Glutamatergic neuron (in vitro differentiated cells): ENCODE data around the gene METRN. TPM values are rescaled to one million over a fixed set of nuclear protein-coding genes. Genes with fewer than 3 reads are reported as not detected.

ENCODE experiments used
- DNase-seq: peaks from one replicate; pipeline ENCODE4 v3.0.0; 2022
- H3K27ac Mint-ChIP-seq: one replicate; pipeline ENCODE4 v1.8.0; 2020; ENCODE audit warnings: mild to moderate bottlenecking, mixed read lengths, inconsistent platforms; ENCODE audit not compliant: unreplicated experiment
- H3K27me3 Mint-ChIP-seq: one replicate; pipeline ENCODE4 v1.8.0; 2020; ENCODE audit warnings: mild to moderate bottlenecking, moderate library complexity, mixed read lengths, inconsistent platforms; ENCODE audit not compliant: unreplicated experiment
- H3K36me3 Mint-ChIP-seq: one replicate; pipeline ENCODE4 v1.8.0; 2020; ENCODE audit warnings: mild to moderate bottlenecking, mixed read lengths, inconsistent platforms; ENCODE audit not compliant: unreplicated experiment
- H3K4me1 Mint-ChIP-seq: one replicate; pipeline ENCODE4 v1.8.0; 2020; ENCODE audit warnings: mild to moderate bottlenecking, low read depth, mixed read lengths, inconsistent platforms; ENCODE audit not compliant: unreplicated experiment
- H3K4me3 Mint-ChIP-seq: one replicate; pipeline ENCODE4 v1.8.0; 2020; ENCODE audit warnings: mild to moderate bottlenecking, mixed read lengths, inconsistent platforms; ENCODE audit not compliant: unreplicated experiment
- H3K9me3 Mint-ChIP-seq: one replicate; pipeline ENCODE4 v1.8.0; 2020; ENCODE audit warnings: mild to moderate bottlenecking, moderate library complexity, mixed read lengths, inconsistent platforms; ENCODE audit not compliant: unreplicated experiment
- total RNA-seq: library from RNA; stranded (reverse); fragmentation: NEBNext Ultra II Directional; extraction: Animal tissue kit (Norgen Biotek cat#: 25700); gene quantifications from one replicate; pipeline ENCODE4 v1.2.1, GENCODE V29; 2021; ENCODE audit not compliant: unreplicated experiment
- TF ChIP-seq, protein P1 (sequence below): fragments of 200-600 bp; sonication (generic); IDR thresholded peaks from one replicate; pipeline ENCODE4 v1.5.0; 2021; ENCODE audit not compliant: partially characterized antibody, unreplicated experiment

The METRN gene
- total RNA-seq, 1 donor from 2014 or later, result 134 TPM

DNA sequence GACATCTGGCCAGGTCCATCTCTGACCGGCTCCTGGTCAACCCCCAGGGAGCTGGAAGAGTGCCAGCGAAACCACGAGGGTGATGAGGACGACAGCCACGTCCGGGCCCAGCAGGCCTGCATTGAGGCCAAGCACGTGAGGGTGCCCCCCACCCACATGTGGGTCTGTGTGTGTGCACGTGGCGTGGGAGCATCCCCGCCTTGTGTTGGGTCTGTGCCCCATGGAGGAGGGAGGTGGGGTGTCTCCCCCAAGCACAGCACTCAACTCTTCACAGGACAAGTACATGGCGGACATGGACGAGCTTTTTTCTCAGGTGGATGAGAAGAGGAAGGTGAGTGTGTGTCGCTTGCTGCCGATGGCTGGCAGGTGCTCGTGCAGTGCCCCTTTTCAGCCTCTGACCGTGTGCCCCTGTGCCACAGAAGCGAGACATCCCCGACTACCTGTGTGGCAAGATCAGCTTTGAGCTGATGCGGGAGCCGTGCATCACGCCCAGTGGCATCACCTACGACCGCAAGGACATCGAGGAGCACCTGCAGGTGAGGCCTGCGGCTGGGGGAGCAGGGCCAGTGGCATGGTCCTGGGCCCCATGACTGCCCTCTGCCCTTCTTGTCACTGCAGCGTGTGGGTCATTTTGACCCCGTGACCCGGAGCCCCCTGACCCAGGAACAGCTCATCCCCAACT lies 33.0 kb upstream of the METRN start:
- H3K4me3 Mint-ChIP-seq, result peak overlapping the region; percentile 81

DNA sequence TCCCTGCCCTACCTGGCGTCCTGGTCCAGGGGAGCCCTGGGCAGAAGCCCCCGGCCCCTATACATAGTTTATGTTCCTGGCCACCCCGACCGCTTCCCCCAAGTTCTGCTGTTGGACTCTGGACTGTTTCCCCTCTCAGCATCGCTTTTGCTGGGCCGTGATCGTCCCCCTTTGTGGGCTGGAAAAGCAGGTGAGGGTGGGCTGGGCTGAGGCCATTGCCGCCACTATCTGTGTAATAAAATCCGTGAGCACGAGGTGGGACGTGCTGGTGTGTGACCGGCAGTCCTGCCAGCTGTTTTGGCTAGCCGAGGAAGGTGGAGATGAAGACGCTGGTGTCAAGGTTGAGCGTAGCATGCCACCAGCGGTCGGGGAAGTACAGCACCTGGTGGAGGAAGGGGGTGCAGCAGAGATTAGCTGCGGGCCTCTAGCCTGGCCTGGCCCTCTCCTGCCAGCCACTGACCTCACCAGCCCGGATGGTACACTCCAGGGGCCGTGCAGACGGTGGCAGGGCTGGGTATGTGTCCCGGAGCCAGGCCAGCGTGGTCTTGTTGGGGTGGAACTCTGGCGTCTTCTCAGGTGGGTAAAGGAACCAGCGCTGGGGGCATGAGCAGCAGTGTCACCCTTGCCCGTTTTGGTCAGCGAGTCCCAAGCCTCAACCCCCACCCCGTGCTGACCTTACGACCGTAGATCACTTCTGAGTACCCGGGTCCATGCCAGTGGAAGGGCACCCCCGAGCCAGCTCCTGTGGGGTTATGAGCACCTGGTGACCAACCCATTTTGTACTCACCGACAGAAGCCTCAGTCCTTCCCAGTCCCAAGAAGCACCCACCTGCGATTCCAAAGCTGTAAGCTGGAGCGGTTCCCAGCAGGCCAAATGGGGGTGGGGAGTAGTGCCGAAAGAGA lies 32.2 kb upstream of the METRN start:
- Mint-ChIP-seq H3K27ac (no peak overlapping the region), H3K4me3 (peak overlapping the region; percentile 71), H3K4me1 (peaks cover 9% of the 10 kb centered on the region), H3K27me3 (peaks cover 11% of the 10 kb centered on the region), H3K36me3 (no peaks in the 10 kb centered on the region), H3K9me3 (peaks cover 8% of the 10 kb centered on the region)
- TF ChIP-seq, protein P1, sequence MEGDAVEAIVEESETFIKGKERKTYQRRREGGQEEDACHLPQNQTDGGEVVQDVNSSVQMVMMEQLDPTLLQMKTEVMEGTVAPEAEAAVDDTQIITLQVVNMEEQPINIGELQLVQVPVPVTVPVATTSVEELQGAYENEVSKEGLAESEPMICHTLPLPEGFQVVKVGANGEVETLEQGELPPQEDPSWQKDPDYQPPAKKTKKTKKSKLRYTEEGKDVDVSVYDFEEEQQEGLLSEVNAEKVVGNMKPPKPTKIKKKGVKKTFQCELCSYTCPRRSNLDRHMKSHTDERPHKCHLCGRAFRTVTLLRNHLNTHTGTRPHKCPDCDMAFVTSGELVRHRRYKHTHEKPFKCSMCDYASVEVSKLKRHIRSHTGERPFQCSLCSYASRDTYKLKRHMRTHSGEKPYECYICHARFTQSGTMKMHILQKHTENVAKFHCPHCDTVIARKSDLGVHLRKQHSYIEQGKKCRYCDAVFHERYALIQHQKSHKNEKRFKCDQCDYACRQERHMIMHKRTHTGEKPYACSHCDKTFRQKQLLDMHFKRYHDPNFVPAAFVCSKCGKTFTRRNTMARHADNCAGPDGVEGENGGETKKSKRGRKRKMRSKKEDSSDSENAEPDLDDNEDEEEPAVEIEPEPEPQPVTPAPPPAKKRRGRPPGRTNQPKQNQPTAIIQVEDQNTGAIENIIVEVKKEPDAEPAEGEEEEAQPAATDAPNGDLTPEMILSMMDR, result no peak
- no peak for DNase-seq

More for the DNA sequence above, 33.0 kb upstream of the METRN start:
- H3K36me3 Mint-ChIP-seq, result no peaks in the 10 kb centered on the region
- H3K27me3 Mint-ChIP-seq, result peaks cover 9% of the 10 kb centered on the region
- H3K27ac Mint-ChIP-seq, result no peak overlapping the region
- DNase-seq, result no peak
- peaks cover 8% of the 10 kb centered on the region for H3K9me3 Mint-ChIP-seq
- peaks cover 9% of the 10 kb centered on the region for H3K4me1 Mint-ChIP-seq
- TF ChIP-seq, protein P1, result no peak

DNA sequence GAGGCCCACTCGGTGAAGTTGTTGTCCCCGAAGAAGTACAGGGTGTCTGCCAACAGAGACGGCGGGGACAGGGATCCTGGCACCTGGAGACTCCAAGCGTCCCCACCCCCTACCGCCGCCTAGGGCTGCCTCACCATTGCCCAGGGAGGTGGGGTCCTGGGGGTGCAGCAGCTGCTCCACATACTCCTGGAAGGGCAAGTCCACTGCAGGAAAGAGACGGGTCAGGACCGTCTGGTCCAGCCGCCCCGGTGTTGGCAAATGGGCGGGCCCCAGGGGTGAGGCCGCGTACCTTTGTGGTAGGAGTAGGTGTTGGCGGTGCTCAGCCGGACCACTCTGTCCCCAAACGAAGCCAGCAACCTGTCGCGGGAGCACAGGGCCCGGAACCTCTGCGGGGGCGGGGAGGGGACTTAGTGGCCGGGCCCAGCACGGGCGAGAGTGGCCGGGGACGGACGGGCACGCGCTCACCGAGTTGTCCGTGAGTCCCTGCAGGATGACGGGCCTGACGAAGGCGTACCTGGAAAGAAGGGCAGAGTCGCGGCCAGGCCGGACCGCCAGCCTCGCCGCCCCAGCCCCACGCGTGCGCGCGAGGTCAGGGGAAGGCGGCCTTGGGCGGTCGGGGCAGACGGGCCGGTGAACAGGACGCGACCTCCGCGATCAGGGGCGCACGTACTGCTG lies 31.4 kb upstream of the METRN start:
- Mint-ChIP-seq H3K27ac (no peak overlapping the region), H3K9me3 (peaks cover 8% of the 10 kb centered on the region), H3K4me1 (peaks cover 9% of the 10 kb centered on the region), H3K4me3 (peak overlapping the region; percentile 67), H3K27me3 (peaks cover 11% of the 10 kb centered on the region), H3K36me3 (no peaks in the 10 kb centered on the region)
- TF ChIP-seq, protein P1, result no peak
- DNase-seq, result no peak

DNA sequence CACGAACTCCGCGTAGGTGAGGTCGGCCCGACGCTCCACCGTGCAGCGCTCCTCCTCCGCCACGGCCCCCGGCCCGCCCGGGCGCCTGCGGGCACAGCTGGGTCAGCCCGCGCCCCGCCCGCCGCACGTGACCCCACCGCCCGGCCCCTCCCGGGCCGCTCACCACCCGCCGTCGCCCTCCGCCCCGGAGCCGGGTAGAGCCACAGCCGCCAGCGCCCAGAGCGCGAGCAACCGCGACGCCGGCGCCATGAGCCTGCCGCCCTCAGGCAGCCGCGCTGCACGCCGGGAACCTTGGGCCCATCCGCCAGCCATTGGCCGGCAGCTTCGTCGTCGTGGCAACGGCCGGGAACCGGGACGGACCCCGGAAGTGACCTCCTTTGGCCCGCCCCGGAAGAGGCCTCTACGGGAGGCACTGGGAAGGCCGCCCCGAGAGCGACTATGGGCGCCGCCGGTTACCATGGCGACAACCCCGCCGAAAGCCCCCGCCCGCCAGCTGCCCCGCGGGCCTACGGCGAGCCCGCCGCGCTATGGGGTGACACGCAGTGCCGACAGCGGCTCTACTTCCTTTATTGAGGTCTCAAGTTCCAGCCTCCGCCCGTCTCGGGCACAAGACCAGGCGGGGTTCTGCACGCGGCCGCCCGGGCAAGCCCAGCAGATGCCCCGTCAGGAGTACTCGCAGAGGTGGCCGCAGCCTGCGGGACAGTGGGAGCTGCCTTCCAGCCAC lies 30.7 kb upstream of the METRN start, which contains the start of gene JMJD8:
Gene JMJD8, minus strand, starts transcription at position 264 of the 724 bp plus-strand sequence. Its CDS starts 15 bp downstream, at position 249.
- Mint-ChIP-seq H3K36me3 (no peaks in the 10 kb centered on the region), H3K27ac (no peak within 1 kb of the TSS), H3K9me3 (peaks cover 5% of the 10 kb centered on the region), H3K4me3 (peak within 1 kb of the TSS; percentile 67), H3K27me3 (peaks cover 15% of the 10 kb centered on the region), H3K4me1 (peaks cover 9% of the 10 kb centered on the region)
- peak; percentile 98 for DNase-seq
- TF ChIP-seq, protein P1, result no peak
